Ovary (tissue), 3 donors: ENCODE results near the gene CEP350.

Experiments used
- EP300 ChIP-seq: sonication (generic); formaldehyde crosslinking; IDR thresholded peaks from one replicate; pipeline ENCODE4 v1.6.1; 2017; ENCODE audit warnings: antibody characterized with exemption
- TF ChIP-seq, protein P1 (sequence below), 3 donors: fragments of 450-650 bp in 2 of 3; fragments of 200-600 bp in 1 of 3; IDR thresholded peaks; one replicate each; pipeline versions ENCODE4 v1.5.1 to v1.8.0; 2016 to 2022; ENCODE audit warnings: antibody characterized with exemption in 3 of 3, mild to moderate bottlenecking in 1 of 3
- donor health status: DM: no; HTN: no; CAD: no.

- TF ChIP-seq, protein P1, sequence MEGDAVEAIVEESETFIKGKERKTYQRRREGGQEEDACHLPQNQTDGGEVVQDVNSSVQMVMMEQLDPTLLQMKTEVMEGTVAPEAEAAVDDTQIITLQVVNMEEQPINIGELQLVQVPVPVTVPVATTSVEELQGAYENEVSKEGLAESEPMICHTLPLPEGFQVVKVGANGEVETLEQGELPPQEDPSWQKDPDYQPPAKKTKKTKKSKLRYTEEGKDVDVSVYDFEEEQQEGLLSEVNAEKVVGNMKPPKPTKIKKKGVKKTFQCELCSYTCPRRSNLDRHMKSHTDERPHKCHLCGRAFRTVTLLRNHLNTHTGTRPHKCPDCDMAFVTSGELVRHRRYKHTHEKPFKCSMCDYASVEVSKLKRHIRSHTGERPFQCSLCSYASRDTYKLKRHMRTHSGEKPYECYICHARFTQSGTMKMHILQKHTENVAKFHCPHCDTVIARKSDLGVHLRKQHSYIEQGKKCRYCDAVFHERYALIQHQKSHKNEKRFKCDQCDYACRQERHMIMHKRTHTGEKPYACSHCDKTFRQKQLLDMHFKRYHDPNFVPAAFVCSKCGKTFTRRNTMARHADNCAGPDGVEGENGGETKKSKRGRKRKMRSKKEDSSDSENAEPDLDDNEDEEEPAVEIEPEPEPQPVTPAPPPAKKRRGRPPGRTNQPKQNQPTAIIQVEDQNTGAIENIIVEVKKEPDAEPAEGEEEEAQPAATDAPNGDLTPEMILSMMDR (IDR thresholded peaks at IDR 0.05): no peak
- TF ChIP-seq EP300: no peak
These were observed 3.0 kb upstream of the CEP350 start for GRCh38 chr1:179951383-179952144.
